H1 (cell line): ENCODE results near the gene MAP1B. TPM values are rescaled to one million over a fixed set of nuclear protein-coding genes. Genes with fewer than 3 reads are reported as not detected.

Source experiments
- CTCF ChIA-PET: fragments of 300-600 bp; sonication (Branson Sonifier 250); formaldehyde crosslinking; loops from one replicate; lab custom pipeline; 2021; ENCODE audit not compliant: partially characterized antibody; lab: Charles Lee
- POLR2A ChIA-PET: fragments of 300-600 bp; sonication (Branson Sonifier 250); formaldehyde crosslinking; loops from one replicate; lab custom pipeline; 2021; ENCODE audit warnings: inconsistent platforms; ENCODE audit not compliant: partially characterized antibody; lab: Charles Lee
- DNase-seq, 2 experiments: peaks; one replicate each; pipeline versions ENCODE4 v3.0.0 to v3.0.0-alpha.2; 2010 to 2022; ENCODE audit warnings: low spot score in 2 of 2, low read depth in 1 of 2, mixed read lengths in 1 of 2
- FAIRE-seq: peaks from 2 replicates; lab custom pipeline; 2011; peaks lifted over from hg19 to GRCh38; lab: Jason Lieb, UNC
- H2AFZ ChIP-seq: 2 replicates; pipeline ENCODE4 v1.8.1; 2012; ENCODE audit warnings: low read length, inconsistent platforms
- H2AK5ac ChIP-seq: 2 replicates; pipeline ENCODE4 v1.6.1; 2013; ENCODE audit warnings: low read depth, low read length
- H2BK120ac ChIP-seq: replicated peaks from 2 replicates; pipeline ENCODE3; 2013; ENCODE audit warnings: low read depth, low read length, inconsistent platforms
- H2BK12ac ChIP-seq: 2 replicates; pipeline ENCODE4 v1.6.1; 2013; ENCODE audit warnings: low read depth, low read length
- H2BK15ac ChIP-seq: 2 replicates; pipeline ENCODE4 v1.6.1; 2013; ENCODE audit warnings: low read length
- H2BK20ac ChIP-seq: 2 replicates; pipeline ENCODE4 v1.6.1; 2013; ENCODE audit warnings: low read length
- H2BK5ac ChIP-seq: 2 replicates; pipeline ENCODE4 v1.6.1; 2013; ENCODE audit warnings: low read depth, low read length
- H3K14ac ChIP-seq: 2 replicates; pipeline ENCODE4 v1.6.1; 2013; ENCODE audit warnings: inconsistent platforms; ENCODE audit not compliant: insufficient read length
- H3K18ac ChIP-seq: 2 replicates; pipeline ENCODE4 v1.6.1; 2013; ENCODE audit warnings: low read length; ENCODE audit errors: extremely low read depth
- H3K23ac ChIP-seq: 2 replicates; pipeline ENCODE4 v1.6.1; 2013; ENCODE audit warnings: inconsistent platforms; ENCODE audit not compliant: insufficient read length
- H3K23me2 ChIP-seq: 2 replicates; pipeline ENCODE4 v1.6.1; 2013; ENCODE audit warnings: low read depth, low read length
- H3K27ac ChIP-seq: 2 replicates; pipeline ENCODE4 v1.6.1; 2011; ENCODE audit warnings: low read depth, low read length, inconsistent platforms
- H3K27me3 ChIP-seq, 4 experiments: replicated peaks in 1 of 4; 1 replicate in 1 of 4; 2 replicates in 3 of 4; pipeline versions ENCODE4 v1.6.1 to v1.8.1; 2011 to 2013; ENCODE audit warnings: low read length in 3 of 4, mild to moderate bottlenecking in 3 of 4, inconsistent platforms in 2 of 4, mixed read lengths in 2 of 4, moderate library complexity in 1 of 4; ENCODE audit not compliant: control insufficient read depth in 3 of 4, insufficient read depth in 3 of 4; ENCODE audit errors: extremely low read depth in 1 of 4
- H3K36me3 ChIP-seq, 4 experiments: 2 replicates each; pipeline versions ENCODE4 v1.6.1 to v1.8.1; 2011 to 2013; ENCODE audit warnings: mild to moderate bottlenecking in 4 of 4, low read length in 3 of 4, moderate library complexity in 2 of 4, control low read depth in 1 of 4, inconsistent platforms in 1 of 4; ENCODE audit not compliant: insufficient read depth in 4 of 4, control insufficient read depth in 2 of 4
- H3K4ac ChIP-seq: replicated peaks from 2 replicates; pipeline ENCODE3; 2013; ENCODE audit warnings: low read length, low read depth, mixed read lengths, inconsistent platforms; ENCODE audit not compliant: insufficient read length
- H3K4me1 ChIP-seq, 4 experiments: replicated peaks in 1 of 4; 1 replicate in 1 of 4; 2 replicates in 3 of 4; pipeline versions ENCODE4 v1.6.1 to v1.8.1; 2011 to 2013; ENCODE audit warnings: low read length in 3 of 4, inconsistent platforms in 2 of 4, mixed read lengths in 1 of 4; ENCODE audit not compliant: insufficient read depth in 4 of 4, control insufficient read depth in 3 of 4
- H3K4me2 ChIP-seq, 2 experiments: 2 replicates each; pipeline versions ENCODE4 v1.6.1 to v1.8.1; 2011 to 2013; ENCODE audit warnings: low read depth in 2 of 2, low read length in 2 of 2, control low read depth in 1 of 2, inconsistent platforms in 1 of 2, mild to moderate bottlenecking in 1 of 2; ENCODE audit not compliant: insufficient read depth in 1 of 2
- H3K4me3 ChIP-seq, 4 experiments: fragments of 200-600, 300-600 bp in 1 of 4; sonication (generic), shearing (Covaris generic), sonication (Bioruptor Twin) in 1 of 4; 2 replicates each; pipeline versions ENCODE4 v1.5.1 to v1.8.1; 2011 to 2016; ENCODE audit warnings: low read length in 4 of 4, low read depth in 3 of 4, control low read depth in 2 of 4, inconsistent platforms in 2 of 4, mild to moderate bottlenecking in 2 of 4, mixed read lengths in 1 of 4, moderate library complexity in 1 of 4; ENCODE audit not compliant: insufficient read depth in 2 of 4; ENCODE audit errors: extremely low read depth in 1 of 4
- H3K56ac ChIP-seq: replicated peaks from 2 replicates; pipeline ENCODE3; 2013; ENCODE audit warnings: low read depth, mild to moderate bottlenecking, mixed read lengths, low read length, inconsistent platforms; ENCODE audit not compliant: insufficient read length
- H3K79me1 ChIP-seq: 2 replicates; pipeline ENCODE4 v1.6.1; 2013; ENCODE audit warnings: low read depth, low read length, control low read depth
- H3K79me2 ChIP-seq, 2 experiments: 2 replicates each; pipeline versions ENCODE4 v1.6.1 to v1.8.1; 2012 to 2013; ENCODE audit warnings: low read length in 2 of 2, mild to moderate bottlenecking in 2 of 2, inconsistent platforms in 1 of 2; ENCODE audit not compliant: insufficient read depth in 2 of 2, control insufficient read depth in 1 of 2
- H3K9ac ChIP-seq, 4 experiments: replicated peaks in 1 of 4; 1 replicate in 1 of 4; 2 replicates in 3 of 4; pipeline versions ENCODE4 v1.6.1 to v1.8.1; 2011 to 2013; ENCODE audit warnings: low read depth in 3 of 4, low read length in 3 of 4, control low read depth in 2 of 4, mild to moderate bottlenecking in 2 of 4, moderate library complexity in 2 of 4, inconsistent platforms in 1 of 4; ENCODE audit errors: extremely low read depth in 1 of 4
- H3K9me3 ChIP-seq, 2 experiments: 2 replicates each; pipeline versions ENCODE4 v1.6.1 to v1.8.1; 2012 to 2013; ENCODE audit warnings: mild to moderate bottlenecking in 2 of 2, moderate library complexity in 2 of 2, control low read depth in 1 of 2, inconsistent platforms in 1 of 2, low read depth in 1 of 2, low read length in 1 of 2, mixed read lengths in 1 of 2; ENCODE audit not compliant: insufficient read depth in 2 of 2
- H4K20me1 ChIP-seq, 2 experiments: replicated peaks in 1 of 2; 2 replicates each; pipeline versions ENCODE3 to v1.8.1; 2011 to 2013; ENCODE audit warnings: inconsistent platforms in 2 of 2, low read length in 2 of 2, mild to moderate bottlenecking in 1 of 2; ENCODE audit not compliant: insufficient read depth in 2 of 2, control insufficient read depth in 1 of 2
- H4K5ac ChIP-seq: 2 replicates; pipeline ENCODE4 v1.6.1; 2013; ENCODE audit warnings: low read length, low read depth, mixed read lengths, inconsistent platforms; ENCODE audit not compliant: insufficient read length
- H4K8ac ChIP-seq: 2 replicates; pipeline ENCODE4 v1.8.0; 2013; ENCODE audit warnings: mild to moderate bottlenecking, moderate library complexity, low read length, inconsistent platforms; ENCODE audit not compliant: insufficient read depth; ENCODE audit errors: extremely low read depth
- H4K91ac ChIP-seq: replicated peaks from 2 replicates; pipeline ENCODE3; 2013; ENCODE audit warnings: low read length, mixed read lengths, inconsistent platforms; ENCODE audit not compliant: insufficient read length
- ASH2L ChIP-seq: fragments of 200-600, 300-600 bp; sonication (generic); IDR thresholded peaks from one replicate; pipeline ENCODE4 v1.7.1; 2017; ENCODE audit warnings: low read length
- CBX5 ChIP-seq: fragments of 300-800, 300-1000 bp; sonication (generic); IDR thresholded peaks from 2 replicates; pipeline ENCODE4 v1.7.1; 2016; ENCODE audit warnings: antibody characterized with exemption, low read length, low read depth
- EGR1 ChIP-seq: IDR thresholded peaks from 2 replicates; pipeline ENCODE4 v1.6.1; 2011; ENCODE audit warnings: low read depth, low read length, borderline replicate concordance
- HDAC6 ChIP-seq: IDR thresholded peaks from one replicate; pipeline ENCODE4 v1.7.1; 2012; ENCODE audit warnings: low read depth, mild to moderate bottlenecking, inconsistent platforms, low read length, moderate library complexity
- NANOG ChIP-seq: IDR thresholded peaks from 2 replicates; pipeline ENCODE4 v1.6.1; 2011; ENCODE audit warnings: low read length, low read depth, mild to moderate bottlenecking, inconsistent platforms; ENCODE audit not compliant: insufficient read depth, poor library complexity, severe bottlenecking
- RAD21 ChIP-seq, 2 experiments: IDR thresholded peaks in 1 of 2; conservative IDR thresholded peaks in 1 of 2; 2 replicates each; pipeline ENCODE4 v1.6.1; 2011; ENCODE audit warnings: low read depth in 2 of 2, low read length in 2 of 2, improper control_type of control experiment in 1 of 2, inconsistent platforms in 1 of 2, mild to moderate bottlenecking in 1 of 2, moderate library complexity in 1 of 2
- SAP30 ChIP-seq: fragments of 300-600 bp; sonication (generic); IDR thresholded peaks from 2 replicates; pipeline ENCODE4 v1.7.1; 2012; ENCODE audit warnings: low read length, moderate library complexity, mild to moderate bottlenecking, inconsistent platforms; ENCODE audit not compliant: insufficient read depth, insufficient replicate concordance
- SUZ12 ChIP-seq: fragments of 200-600 bp; sonication (generic); IDR thresholded peaks from 2 replicates; pipeline ENCODE4 v1.6.1; 2012; ENCODE audit warnings: mild to moderate bottlenecking, inconsistent platforms, low read length, moderate library complexity, mixed read lengths
- TAF7 ChIP-seq: optimal IDR thresholded peaks from 2 replicates; pipeline ENCODE3; 2011; ENCODE audit warnings: low read depth, mild to moderate bottlenecking, inconsistent platforms, low read length, moderate library complexity, borderline replicate concordance
- USF2 ChIP-seq: IDR thresholded peaks from 2 replicates; pipeline ENCODE4 v1.6.1; 2011; ENCODE audit warnings: low read length, improper control_type of control experiment
- WGBS, 2 experiments: shearing (Covaris generic) in 1 of 2; methylation state at CpG; one replicate each; pipeline versions ENCODE4 v1.1.6 to v1.1.7; 2013 to 2015; ENCODE audit warnings: low lambda C conversion rate in 2 of 2, mixed read lengths in 2 of 2, inconsistent platforms in 1 of 2, low coverage in 1 of 2, missing lambda C conversion rate in 1 of 2; ENCODE audit not compliant: insufficient replicate concordance in 2 of 2, insufficient coverage in 1 of 2, insufficient read length in 1 of 2; ENCODE audit errors: extremely low coverage in 1 of 2, missing lambda C conversion rate in 1 of 2; 5-methylcytosine and 5-hydroxymethylcytosine counted together
- polyA plus RNA-seq, 7 experiments: library from polyadenylated mRNA; depleted of rRNA in 3 of 7; stranded (reverse) in 5 of 7; unstranded in 2 of 7; fragments of >200 nt in 5 of 7; fragments of 200-250 nt in 2 of 7; gene quantifications; 1 replicate in 5 of 7; 2 replicates in 1 of 7; 4 replicates in 1 of 7; pipeline versions ENCODE4 v1.2.1 to v1.2.3, GENCODE V29; 2011 to 2013; ENCODE audit warnings: missing spikeins in 2 of 7, mixed read lengths in 2 of 7
- total RNA-seq: library from RNA; stranded (reverse); fragmentation: NEBNext Ultra II Directional; extraction: Animal tissue kit (Norgen Biotek cat#: 25700); gene quantifications from 2 replicates; pipeline ENCODE4 v1.2.1, GENCODE V29; 2021

Gene MAP1B
- total and polyA plus RNA-seq, 2 of the 8 experiments (the other 6 are each of a cell fraction or from before 2014, with no cell fraction given) = 24.5 to 120 TPM

GRCh38 chr5:72110394-72111013 is 3.2 kb downstream of the MAP1B start:
- 0 out of 2 replicates have a peak, but pooled peaks cover 2% of the 10 kb centered on the region for H3K79me1 ChIP-seq
- peaks cover 7 to 58% of the 10 kb centered on the region in 2 experiments for H3K79me2 ChIP-seq
- ChIA-PET POLR2A (interaction anchor here (1.2 to 7.7 kb wide), 5 partner anchors 10 to 197 kb away, joined by 4 to 72 read pairs (median 4); no protein-coding TSS in a partner anchor), CTCF (interaction anchor here (0.6 to 1.8 kb wide), 6 partner anchors 14 to 340 kb away, joined by 3 to 8 read pairs (median 4); no protein-coding TSS in a partner anchor)
- H4K8ac ChIP-seq = no peak overlapping the region
- DNase-seq (no peak), FAIRE-seq (no peak)
- no peak overlapping the region for H3K56ac ChIP-seq
- no peak overlapping the region for H3K9ac ChIP-seq
- H3K4ac ChIP-seq = no peak overlapping the region
- no peak overlapping the region for H3K14ac ChIP-seq
- H2BK5ac ChIP-seq = no peak overlapping the region
- H4K20me1 ChIP-seq = peaks cover 1% of the 10 kb centered on the region in 2 experiments
- H3K4me2 ChIP-seq = peak overlapping the region in 1 of 2 experiments; percentile 76; a peak in 3 of 4 replicates
- H2BK120ac ChIP-seq = no peak overlapping the region
- no peak overlapping the region for H2BK12ac ChIP-seq
- no peak overlapping the region for H2AK5ac ChIP-seq
- H4K5ac ChIP-seq = no peak overlapping the region
- H4K91ac ChIP-seq = no peak overlapping the region
- no peak overlapping the region for H2AFZ ChIP-seq
- no peaks in the 10 kb centered on the region for H3K27me3 ChIP-seq
- H3K9me3 ChIP-seq = no peaks in the 10 kb centered on the region
- H3K23ac ChIP-seq = no peak overlapping the region
- H2BK15ac ChIP-seq = no peak overlapping the region
- peaks cover 0 to 20% (median 3%) of the 10 kb centered on the region in 4 experiments; a peak in 5 of 8 replicates for H3K36me3 ChIP-seq
- H3K4me1 ChIP-seq = peaks cover 3 to 12% (median 6%) of the 10 kb centered on the region in 4 experiments; a peak in 6 of 7 replicates
- 0 out of 2 replicates have a peak overlapping the region, but pooled peaks have one; percentile 34 for H2BK20ac ChIP-seq
- H3K27ac ChIP-seq = no peak overlapping the region
- no peak overlapping the region for H3K4me3 ChIP-seq
- H3K23me2 ChIP-seq = peaks cover 10% of the 10 kb centered on the region
- 87% methylated on average over 8 of the region's 9 CpGs; no CpG with 5 or more reads in 1 of the 2 experiments for WGBS, 2 experiments
- 0 out of 2 replicates have a peak overlapping the region, but pooled peaks have one; percentile 13 for H3K18ac ChIP-seq
- TF ChIP-seq EGR1 (no peak), NANOG (no peak), TAF7 (no peak), CBX5 (no peak), USF2 (no peak), HDAC6 (no peak), ASH2L (no peak), SUZ12 (no peak), SAP30 (no peak), RAD21 (IDR thresholded peaks at IDR 0.05 in 1 of 2, conservative IDR thresholded peaks at IDR 0.05 in 1 of 2; ENCODE audit: low read depth in 2 of 2, low read length in 2 of 2) (no peak)
